Suprapubic skin (tissue), 4 donors: ENCODE measurements around the gene ACKR3.

Experiments used
- POLR2A ChIP-seq, 2 donors: fragments of 450-650 bp; IDR thresholded peaks; one replicate each; pipeline ENCODE4 v1.6.1; 2017; ENCODE audit warnings: antibody characterized with exemption in 2 of 2, mild to moderate bottlenecking in 2 of 2, moderate library complexity in 2 of 2
- POLR2AphosphoS5 ChIP-seq, 3 donors: sonication (generic); formaldehyde crosslinking; IDR thresholded peaks; one replicate each; pipeline ENCODE4 v1.6.1; 2017; ENCODE audit warnings: antibody characterized with exemption in 3 of 3
- TF ChIP-seq, protein P1 (sequence below), 2 donors: fragments of 200-600 bp in 1 of 2; fragments of 450-650 bp in 1 of 2; sonication (generic) in 1 of 2; IDR thresholded peaks; one replicate each; pipeline ENCODE4 v1.5.1; 2016 to 2019; ENCODE audit warnings: antibody characterized with exemption in 2 of 2, mild to moderate bottlenecking in 1 of 2, moderate library complexity in 1 of 2

DNA sequence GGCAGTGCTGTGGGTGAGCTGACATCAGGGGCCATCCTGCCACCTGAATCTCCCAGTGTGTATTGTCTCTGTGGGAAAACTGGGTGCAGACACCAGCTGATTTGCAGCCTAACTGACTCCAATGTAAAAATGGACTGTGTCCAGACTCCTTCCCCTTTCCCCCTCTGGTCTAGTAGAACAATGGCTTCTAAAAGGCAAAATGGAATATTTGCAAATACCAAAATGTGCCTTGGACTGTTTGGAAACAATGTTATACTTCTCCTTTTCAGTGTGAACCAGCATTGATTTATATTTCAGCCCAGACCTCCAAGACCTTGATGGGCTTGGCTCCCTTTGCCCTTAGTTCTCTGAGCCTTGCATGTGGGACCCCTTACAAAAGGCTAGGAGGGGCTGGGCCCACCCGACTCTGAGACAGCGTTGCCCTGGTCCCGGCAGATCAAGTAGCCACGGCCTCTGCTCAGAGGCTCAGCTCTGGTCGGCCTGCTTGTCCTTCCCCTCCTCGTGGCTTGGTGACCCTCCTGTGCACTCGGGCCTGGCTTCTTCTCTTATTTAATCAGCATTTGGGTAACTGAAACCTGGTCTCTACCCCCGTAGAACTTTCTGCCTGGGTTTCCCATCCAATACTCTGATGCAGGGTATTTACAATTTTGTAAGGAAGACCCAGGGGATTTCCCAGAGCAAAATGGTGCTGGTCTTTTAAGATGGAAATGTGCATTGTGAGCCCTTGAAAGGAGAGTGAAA lies 18.0 kb upstream of the ACKR3 start:
- TF ChIP-seq, protein P1, sequence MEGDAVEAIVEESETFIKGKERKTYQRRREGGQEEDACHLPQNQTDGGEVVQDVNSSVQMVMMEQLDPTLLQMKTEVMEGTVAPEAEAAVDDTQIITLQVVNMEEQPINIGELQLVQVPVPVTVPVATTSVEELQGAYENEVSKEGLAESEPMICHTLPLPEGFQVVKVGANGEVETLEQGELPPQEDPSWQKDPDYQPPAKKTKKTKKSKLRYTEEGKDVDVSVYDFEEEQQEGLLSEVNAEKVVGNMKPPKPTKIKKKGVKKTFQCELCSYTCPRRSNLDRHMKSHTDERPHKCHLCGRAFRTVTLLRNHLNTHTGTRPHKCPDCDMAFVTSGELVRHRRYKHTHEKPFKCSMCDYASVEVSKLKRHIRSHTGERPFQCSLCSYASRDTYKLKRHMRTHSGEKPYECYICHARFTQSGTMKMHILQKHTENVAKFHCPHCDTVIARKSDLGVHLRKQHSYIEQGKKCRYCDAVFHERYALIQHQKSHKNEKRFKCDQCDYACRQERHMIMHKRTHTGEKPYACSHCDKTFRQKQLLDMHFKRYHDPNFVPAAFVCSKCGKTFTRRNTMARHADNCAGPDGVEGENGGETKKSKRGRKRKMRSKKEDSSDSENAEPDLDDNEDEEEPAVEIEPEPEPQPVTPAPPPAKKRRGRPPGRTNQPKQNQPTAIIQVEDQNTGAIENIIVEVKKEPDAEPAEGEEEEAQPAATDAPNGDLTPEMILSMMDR (IDR thresholded peaks at IDR 0.05), result no peak
- TF ChIP-seq POLR2A (IDR thresholded peaks at IDR 0.05) (no peak), POLR2AphosphoS5 (IDR thresholded peaks at IDR 0.05) (no peak)
